Panc1 (cell line): ENCODE results near the gene VWA8. TPM values are rescaled to one million over a fixed set of nuclear protein-coding genes. Genes with fewer than 3 reads are reported as not detected.

Source experiments
- ATAC-seq: fragments of 200-7000 bp; cut with Tn5 transposase; 2 replicates; pipeline ENCODE4 v1.9.1; 2020; ENCODE audit warnings: mild to moderate bottlenecking, moderate library complexity
- BruUV-seq: library from RNA; stranded (reverse); fragments of 400-500 nt; replicated peaks from 2 replicates; lab custom pipeline; 2021; lab: Mats Ljungman, UMichigan
- CTCF ChIA-PET: fragments of 300-600 bp; sonication (Branson Sonifier 250); formaldehyde crosslinking; loops from one replicate; lab custom pipeline; 2022; ENCODE audit warnings: antibody characterized with exemption; lab: Charles Lee
- POLR2A ChIA-PET: fragments of 300-600 bp; sonication (Branson Sonifier 250); formaldehyde crosslinking; loops from one replicate; lab custom pipeline; 2022; ENCODE audit warnings: antibody characterized with exemption; lab: Charles Lee
- DNase-seq: peaks from one replicate; pipeline ENCODE4 v3.0.0-alpha.2; 2010; ENCODE audit warnings: low read depth, low spot score
- H3K27ac ChIP-seq: 2 replicates; pipeline ENCODE4 v1.5.1; 2011; ENCODE audit warnings: mild to moderate bottlenecking, low read length, inconsistent platforms
- H3K27me3 ChIP-seq: fragments of 200-500 bp; sonication (Bioruptor generic); 2 replicates; pipeline ENCODE4 v1.6.0; 2014; ENCODE audit warnings: low read length, inconsistent platforms; ENCODE audit not compliant: control insufficient read depth, insufficient read depth
- H3K36me3 ChIP-seq: fragments of 200-500 bp; sonication (Bioruptor generic); 2 replicates; pipeline ENCODE4 v1.5.1; 2014; ENCODE audit warnings: inconsistent platforms, mild to moderate bottlenecking, low read length, moderate library complexity; ENCODE audit not compliant: control insufficient read depth, insufficient read depth
- H3K4me1 ChIP-seq: 2 replicates; pipeline ENCODE4 v1.5.1; 2011; ENCODE audit warnings: inconsistent platforms, mild to moderate bottlenecking, low read length, moderate library complexity; ENCODE audit not compliant: control insufficient read depth, insufficient read depth
- H3K4me3 ChIP-seq, 2 experiments: 2 replicates each; pipeline ENCODE4 v1.5.1; 2011 to 2012; ENCODE audit warnings: low read depth in 2 of 2, low read length in 2 of 2, mild to moderate bottlenecking in 2 of 2, inconsistent platforms in 1 of 2, moderate library complexity in 1 of 2
- H3K9me3 ChIP-seq: fragments of 200-500 bp; sonication (Bioruptor generic); 2 replicates; pipeline ENCODE4 v1.5.1; 2014; ENCODE audit warnings: low read depth, mild to moderate bottlenecking, inconsistent platforms, low read length, moderate library complexity; ENCODE audit not compliant: control insufficient read depth, insufficient read depth
- POLR2AphosphoS5 ChIP-seq: IDR thresholded peaks from 2 replicates; pipeline ENCODE4 v1.6.1; 2012; ENCODE audit warnings: mild to moderate bottlenecking, low read depth, low read length, moderate library complexity
- SIN3A ChIP-seq: IDR thresholded peaks from 2 replicates; pipeline ENCODE4 v1.6.1; 2012; ENCODE audit warnings: low read depth, mild to moderate bottlenecking, low read length, moderate library complexity, borderline replicate concordance; ENCODE audit not compliant: insufficient read depth
- TCF7L2 ChIP-seq: IDR thresholded peaks from 2 replicates; pipeline ENCODE4 v1.6.1; 2011; ENCODE audit warnings: mild to moderate bottlenecking, low read depth, low read length, inconsistent platforms
- in situ Hi-C: cut with HindIII; loops from 2 replicates; pipeline ENCODE4 v1.10.0; 2016; ENCODE audit warnings: low sequenced_read_pairs, low pct_unique_long_range_greater_than_20kb
- intact Hi-C: fragments of 100-400 bp; cut with micrococcal nuclease; formaldehyde crosslinking; loops from one replicate; pipeline ENCODE4 v1.10.0; 2022; ENCODE audit not compliant: unreplicated experiment
- total RNA-seq: library from RNA; stranded (reverse); gene quantifications from one replicate; pipeline ENCODE4 v1.2.1, GENCODE V29; 2021; ENCODE audit not compliant: unreplicated experiment
- TF ChIP-seq, protein P1 (sequence below): fragments of 450-650 bp; IDR thresholded peaks from 2 replicates; pipeline ENCODE4 v1.5.1; 2017; ENCODE audit warnings: mild to moderate bottlenecking
- TF ChIP-seq, protein P2 (sequence below), 2 experiments: IDR thresholded peaks; 2 replicates each; pipeline ENCODE4 v1.6.1; 2011 to 2012; ENCODE audit warnings: low read depth in 2 of 2, control low read depth in 1 of 2, low read length in 1 of 2, mild to moderate bottlenecking in 1 of 2, moderate library complexity in 1 of 2; ENCODE audit not compliant: insufficient read depth in 1 of 2

VWA8 gene
- total RNA-seq, 1 experiment from 2014 or later: 11.2 TPM

GRCh38 chr13:41985788-41986508 lies 25.0 kb upstream of the VWA8 start:
- no peak for DNase-seq
- Histone ChIP-seq H3K4me3 (no peak overlapping the region), H3K9me3 (no peaks in the 10 kb centered on the region), H3K36me3 (no peaks in the 10 kb centered on the region), H3K27me3 (no peaks in the 10 kb centered on the region; the same call in 1 of the 2 replicates), H3K4me1 (no peaks in the 10 kb centered on the region), H3K27ac (no peak overlapping the region)
- no TSS peak for BruUV-seq
- intact Hi-C loops: no loop called here
- ChIA-PET POLR2A (no interaction called here), CTCF (no interaction called here)
- TF ChIP-seq POLR2AphosphoS5 (no peak), SIN3A (no peak), TCF7L2 (no peak)
- TF ChIP-seq, protein P1, sequence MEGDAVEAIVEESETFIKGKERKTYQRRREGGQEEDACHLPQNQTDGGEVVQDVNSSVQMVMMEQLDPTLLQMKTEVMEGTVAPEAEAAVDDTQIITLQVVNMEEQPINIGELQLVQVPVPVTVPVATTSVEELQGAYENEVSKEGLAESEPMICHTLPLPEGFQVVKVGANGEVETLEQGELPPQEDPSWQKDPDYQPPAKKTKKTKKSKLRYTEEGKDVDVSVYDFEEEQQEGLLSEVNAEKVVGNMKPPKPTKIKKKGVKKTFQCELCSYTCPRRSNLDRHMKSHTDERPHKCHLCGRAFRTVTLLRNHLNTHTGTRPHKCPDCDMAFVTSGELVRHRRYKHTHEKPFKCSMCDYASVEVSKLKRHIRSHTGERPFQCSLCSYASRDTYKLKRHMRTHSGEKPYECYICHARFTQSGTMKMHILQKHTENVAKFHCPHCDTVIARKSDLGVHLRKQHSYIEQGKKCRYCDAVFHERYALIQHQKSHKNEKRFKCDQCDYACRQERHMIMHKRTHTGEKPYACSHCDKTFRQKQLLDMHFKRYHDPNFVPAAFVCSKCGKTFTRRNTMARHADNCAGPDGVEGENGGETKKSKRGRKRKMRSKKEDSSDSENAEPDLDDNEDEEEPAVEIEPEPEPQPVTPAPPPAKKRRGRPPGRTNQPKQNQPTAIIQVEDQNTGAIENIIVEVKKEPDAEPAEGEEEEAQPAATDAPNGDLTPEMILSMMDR: no peak
- TF ChIP-seq, protein P2, sequence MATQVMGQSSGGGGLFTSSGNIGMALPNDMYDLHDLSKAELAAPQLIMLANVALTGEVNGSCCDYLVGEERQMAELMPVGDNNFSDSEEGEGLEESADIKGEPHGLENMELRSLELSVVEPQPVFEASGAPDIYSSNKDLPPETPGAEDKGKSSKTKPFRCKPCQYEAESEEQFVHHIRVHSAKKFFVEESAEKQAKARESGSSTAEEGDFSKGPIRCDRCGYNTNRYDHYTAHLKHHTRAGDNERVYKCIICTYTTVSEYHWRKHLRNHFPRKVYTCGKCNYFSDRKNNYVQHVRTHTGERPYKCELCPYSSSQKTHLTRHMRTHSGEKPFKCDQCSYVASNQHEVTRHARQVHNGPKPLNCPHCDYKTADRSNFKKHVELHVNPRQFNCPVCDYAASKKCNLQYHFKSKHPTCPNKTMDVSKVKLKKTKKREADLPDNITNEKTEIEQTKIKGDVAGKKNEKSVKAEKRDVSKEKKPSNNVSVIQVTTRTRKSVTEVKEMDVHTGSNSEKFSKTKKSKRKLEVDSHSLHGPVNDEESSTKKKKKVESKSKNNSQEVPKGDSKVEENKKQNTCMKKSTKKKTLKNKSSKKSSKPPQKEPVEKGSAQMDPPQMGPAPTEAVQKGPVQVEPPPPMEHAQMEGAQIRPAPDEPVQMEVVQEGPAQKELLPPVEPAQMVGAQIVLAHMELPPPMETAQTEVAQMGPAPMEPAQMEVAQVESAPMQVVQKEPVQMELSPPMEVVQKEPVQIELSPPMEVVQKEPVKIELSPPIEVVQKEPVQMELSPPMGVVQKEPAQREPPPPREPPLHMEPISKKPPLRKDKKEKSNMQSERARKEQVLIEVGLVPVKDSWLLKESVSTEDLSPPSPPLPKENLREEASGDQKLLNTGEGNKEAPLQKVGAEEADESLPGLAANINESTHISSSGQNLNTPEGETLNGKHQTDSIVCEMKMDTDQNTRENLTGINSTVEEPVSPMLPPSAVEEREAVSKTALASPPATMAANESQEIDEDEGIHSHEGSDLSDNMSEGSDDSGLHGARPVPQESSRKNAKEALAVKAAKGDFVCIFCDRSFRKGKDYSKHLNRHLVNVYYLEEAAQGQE (IDR thresholded peaks at IDR 0.05; ENCODE audit: insufficient read depth in 1 of 2, low read depth in 2 of 2, low read length in 1 of 2): no peak
- in situ Hi-C loops: no loop called here
- ATAC-seq: no peak

DNA sequence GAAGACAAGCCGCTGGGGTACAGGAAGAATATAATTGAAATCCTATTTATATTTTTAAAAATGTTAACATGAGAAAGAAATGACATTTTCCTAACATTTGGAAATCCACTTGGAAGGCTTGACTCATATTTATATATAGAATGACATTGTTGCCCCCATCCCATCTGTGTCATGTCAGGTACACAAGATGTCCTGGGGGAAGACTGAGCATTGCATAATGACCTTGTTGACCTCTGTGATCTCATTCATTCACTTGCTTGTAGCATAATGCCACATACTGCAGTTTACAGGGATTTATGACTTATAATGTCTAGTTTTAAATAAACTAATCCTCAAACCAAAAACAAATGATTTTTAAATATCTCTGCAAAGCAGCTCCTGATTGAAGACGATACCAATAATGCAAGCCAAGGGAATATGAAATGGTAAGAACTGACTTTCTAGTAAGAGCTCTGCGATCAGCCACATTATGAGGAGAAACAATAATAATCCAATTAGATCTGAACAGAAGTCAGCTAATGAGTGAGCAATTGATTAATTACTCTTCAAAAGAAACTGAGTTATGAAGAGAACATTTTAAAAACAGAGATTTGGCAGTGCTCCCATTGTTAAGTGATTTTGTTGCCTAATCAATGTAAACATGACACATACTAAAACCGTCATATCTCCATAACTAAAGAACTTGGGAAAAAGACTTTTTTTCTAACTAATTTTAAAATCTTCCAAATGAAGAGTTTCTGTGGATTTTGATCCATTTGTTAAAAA lies 21.2 kb upstream of the VWA8 start:
- DNase-seq (no peak), ATAC-seq (no peak)
- intact Hi-C loops: no loop called here
- Histone ChIP-seq H3K27ac (no peak overlapping the region), H3K9me3 (no peaks in the 10 kb centered on the region), H3K36me3 (no peaks in the 10 kb centered on the region), H3K4me1 (no peaks in the 10 kb centered on the region), H3K27me3 (no peaks in the 10 kb centered on the region; the same call in 1 of the 2 replicates), H3K4me3 (no peak overlapping the region)
- CTCF ChIA-PET: no interaction called here
- BruUV-seq: no TSS peak
- in situ Hi-C loops: no loop called here
- TF ChIP-seq, protein P2 (IDR thresholded peaks at IDR 0.05; ENCODE audit: insufficient read depth in 1 of 2, low read depth in 2 of 2, low read length in 1 of 2): no peak
- TF ChIP-seq, protein P1: no peak
- no peak for TF ChIP-seq SIN3A
- no peak for TF ChIP-seq TCF7L2
- no peak for TF ChIP-seq POLR2AphosphoS5
- POLR2A ChIA-PET: no interaction called here
